ENCODE measurements around the gene DCTD. TPM values are rescaled to one million over a fixed set of nuclear protein-coding genes. Genes with fewer than 3 reads are reported as not detected.

DCTD gene
- total and polyA plus RNA-seq, 2 of the 13 experiments (the other 11 are each of a cell fraction or from before 2014, with no cell fraction given) = 85.1 to 95.3 TPM

DNA sequence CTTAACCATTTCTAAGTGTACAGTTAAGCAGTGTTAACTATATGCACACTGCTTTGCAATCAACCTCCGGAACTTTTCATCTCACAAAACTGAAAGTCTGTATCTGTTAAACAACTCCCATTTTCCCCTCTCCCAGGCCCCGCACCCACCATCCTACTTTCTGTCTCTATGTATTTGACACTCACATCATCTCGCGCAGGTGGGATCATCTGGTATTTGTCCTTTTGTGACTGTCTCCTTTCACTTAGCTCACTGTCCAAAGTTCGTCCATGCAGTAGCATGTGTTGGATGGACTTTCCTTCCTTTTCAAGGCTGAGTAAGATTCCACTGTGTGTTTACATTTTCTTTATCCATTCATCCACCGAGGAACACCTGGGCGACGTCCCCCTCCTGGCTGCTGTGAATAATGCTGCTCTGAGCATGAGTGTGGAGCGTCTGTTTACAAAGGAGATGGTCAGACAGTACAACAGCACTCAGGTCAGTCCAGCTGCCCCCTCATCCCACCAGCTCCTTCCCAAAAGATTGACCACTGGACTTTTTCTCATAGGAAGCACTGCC lies 39.8 kb downstream of the DCTD start (continued):
- TF ChIP-seq CENPX (CRISPR knock-in tag; IDR thresholded peaks at IDR 0.05) = no peak
- no peak for TF ChIP-seq SKI (IDR thresholded peaks at IDR 0.05; ENCODE audit: partially characterized antibody)
- TF ChIP-seq SMAD3 (CRISPR knock-in tag; IDR thresholded peaks at IDR 0.05) = 0 out of 2 replicates have a peak, but pooled peaks have one; percentile 23
- TF ChIP-seq ZNF782 (CRISPR knock-in tag; IDR thresholded peaks at IDR 0.05; ENCODE audit: borderline replicate concordance) = no peak
- TF ChIP-seq XBP1 (CRISPR knock-in tag; IDR thresholded peaks at IDR 0.05) = no peak
- TF ChIP-seq KLF16 (CRISPR knock-in tag; IDR thresholded peaks at IDR 0.05) = no peak
- TF ChIP-seq BHLHE40 (IDR thresholded peaks at IDR 0.05; ENCODE audit: low read length) = 0 out of 2 replicates have a peak, but pooled peaks have one; percentile 29
- TF ChIP-seq, protein P1, sequence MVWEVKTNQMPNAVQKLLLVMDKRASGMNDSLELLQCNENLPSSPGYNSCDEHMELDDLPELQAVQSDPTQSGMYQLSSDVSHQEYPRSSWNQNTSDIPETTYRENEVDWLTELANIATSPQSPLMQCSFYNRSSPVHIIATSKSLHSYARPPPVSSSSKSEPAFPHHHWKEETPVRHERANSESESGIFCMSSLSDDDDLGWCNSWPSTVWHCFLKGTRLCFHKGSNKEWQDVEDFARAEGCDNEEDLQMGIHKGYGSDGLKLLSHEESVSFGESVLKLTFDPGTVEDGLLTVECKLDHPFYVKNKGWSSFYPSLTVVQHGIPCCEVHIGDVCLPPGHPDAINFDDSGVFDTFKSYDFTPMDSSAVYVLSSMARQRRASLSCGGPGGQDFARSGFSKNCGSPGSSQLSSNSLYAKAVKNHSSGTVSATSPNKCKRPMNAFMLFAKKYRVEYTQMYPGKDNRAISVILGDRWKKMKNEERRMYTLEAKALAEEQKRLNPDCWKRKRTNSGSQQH (CRISPR knock-in tag; IDR thresholded peaks at IDR 0.05; ENCODE audit: low read depth) = no peak
- no peak for TF ChIP-seq ZNF30 (CRISPR knock-in tag; IDR thresholded peaks at IDR 0.05)
- TF ChIP-seq, protein P2, sequence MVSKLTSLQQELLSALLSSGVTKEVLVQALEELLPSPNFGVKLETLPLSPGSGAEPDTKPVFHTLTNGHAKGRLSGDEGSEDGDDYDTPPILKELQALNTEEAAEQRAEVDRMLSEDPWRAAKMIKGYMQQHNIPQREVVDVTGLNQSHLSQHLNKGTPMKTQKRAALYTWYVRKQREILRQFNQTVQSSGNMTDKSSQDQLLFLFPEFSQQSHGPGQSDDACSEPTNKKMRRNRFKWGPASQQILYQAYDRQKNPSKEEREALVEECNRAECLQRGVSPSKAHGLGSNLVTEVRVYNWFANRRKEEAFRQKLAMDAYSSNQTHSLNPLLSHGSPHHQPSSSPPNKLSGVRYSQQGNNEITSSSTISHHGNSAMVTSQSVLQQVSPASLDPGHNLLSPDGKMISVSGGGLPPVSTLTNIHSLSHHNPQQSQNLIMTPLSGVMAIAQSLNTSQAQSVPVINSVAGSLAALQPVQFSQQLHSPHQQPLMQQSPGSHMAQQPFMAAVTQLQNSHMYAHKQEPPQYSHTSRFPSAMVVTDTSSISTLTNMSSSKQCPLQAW (CRISPR knock-in tag; IDR thresholded peaks at IDR 0.05) = peak; percentile 67; the same call in 1 of the 2 replicates
- no peak for TF ChIP-seq ZNF83 (CRISPR knock-in tag; IDR thresholded peaks at IDR 0.05; ENCODE audit: borderline replicate concordance)
- TF ChIP-seq KLF13 (CRISPR knock-in tag; IDR thresholded peaks at IDR 0.05) = no peak
- TF ChIP-seq, protein P3, sequence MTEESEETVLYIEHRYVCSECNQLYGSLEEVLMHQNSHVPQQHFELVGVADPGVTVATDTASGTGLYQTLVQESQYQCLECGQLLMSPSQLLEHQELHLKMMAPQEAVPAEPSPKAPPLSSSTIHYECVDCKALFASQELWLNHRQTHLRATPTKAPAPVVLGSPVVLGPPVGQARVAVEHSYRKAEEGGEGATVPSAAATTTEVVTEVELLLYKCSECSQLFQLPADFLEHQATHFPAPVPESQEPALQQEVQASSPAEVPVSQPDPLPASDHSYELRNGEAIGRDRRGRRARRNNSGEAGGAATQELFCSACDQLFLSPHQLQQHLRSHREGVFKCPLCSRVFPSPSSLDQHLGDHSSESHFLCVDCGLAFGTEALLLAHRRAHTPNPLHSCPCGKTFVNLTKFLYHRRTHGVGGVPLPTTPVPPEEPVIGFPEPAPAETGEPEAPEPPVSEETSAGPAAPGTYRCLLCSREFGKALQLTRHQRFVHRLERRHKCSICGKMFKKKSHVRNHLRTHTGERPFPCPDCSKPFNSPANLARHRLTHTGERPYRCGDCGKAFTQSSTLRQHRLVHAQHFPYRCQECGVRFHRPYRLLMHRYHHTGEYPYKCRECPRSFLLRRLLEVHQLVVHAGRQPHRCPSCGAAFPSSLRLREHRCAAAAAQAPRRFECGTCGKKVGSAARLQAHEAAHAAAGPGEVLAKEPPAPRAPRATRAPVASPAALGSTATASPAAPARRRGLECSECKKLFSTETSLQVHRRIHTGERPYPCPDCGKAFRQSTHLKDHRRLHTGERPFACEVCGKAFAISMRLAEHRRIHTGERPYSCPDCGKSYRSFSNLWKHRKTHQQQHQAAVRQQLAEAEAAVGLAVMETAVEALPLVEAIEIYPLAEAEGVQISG (CRISPR knock-in tag; IDR thresholded peaks at IDR 0.05) = peak; percentile 65
- TF ChIP-seq TBL1XR1 (IDR thresholded peaks at IDR 0.05; ENCODE audit: borderline replicate concordance, low read length, partially characterized antibody) = no peak
- TF ChIP-seq CBFB (CRISPR knock-in tag; IDR thresholded peaks at IDR 0.05) = peak; percentile 33; the same call in 1 of the 2 replicates
- no peak for TF ChIP-seq SCMH1 (CRISPR knock-in tag; IDR thresholded peaks at IDR 0.05; ENCODE audit: borderline replicate concordance)
- no peak for TF ChIP-seq ZNF567 (CRISPR knock-in tag; IDR thresholded peaks at IDR 0.05; ENCODE audit: borderline replicate concordance)
- 0 out of 2 replicates have a peak, but pooled peaks have one; percentile 29 for TF ChIP-seq TCF7 (IDR thresholded peaks at IDR 0.05; ENCODE audit: low read depth)
- TF ChIP-seq MAFK (conservative IDR thresholded peaks at IDR 0.05 in 1 of 2, IDR thresholded peaks at IDR 0.05 in 1 of 2; ENCODE audit: low read length in 2 of 2) = no peak
- TF ChIP-seq TMF1 (CRISPR knock-in tag; IDR thresholded peaks at IDR 0.05; ENCODE audit: low read depth) = no peak
- TF ChIP-seq, protein P4, sequence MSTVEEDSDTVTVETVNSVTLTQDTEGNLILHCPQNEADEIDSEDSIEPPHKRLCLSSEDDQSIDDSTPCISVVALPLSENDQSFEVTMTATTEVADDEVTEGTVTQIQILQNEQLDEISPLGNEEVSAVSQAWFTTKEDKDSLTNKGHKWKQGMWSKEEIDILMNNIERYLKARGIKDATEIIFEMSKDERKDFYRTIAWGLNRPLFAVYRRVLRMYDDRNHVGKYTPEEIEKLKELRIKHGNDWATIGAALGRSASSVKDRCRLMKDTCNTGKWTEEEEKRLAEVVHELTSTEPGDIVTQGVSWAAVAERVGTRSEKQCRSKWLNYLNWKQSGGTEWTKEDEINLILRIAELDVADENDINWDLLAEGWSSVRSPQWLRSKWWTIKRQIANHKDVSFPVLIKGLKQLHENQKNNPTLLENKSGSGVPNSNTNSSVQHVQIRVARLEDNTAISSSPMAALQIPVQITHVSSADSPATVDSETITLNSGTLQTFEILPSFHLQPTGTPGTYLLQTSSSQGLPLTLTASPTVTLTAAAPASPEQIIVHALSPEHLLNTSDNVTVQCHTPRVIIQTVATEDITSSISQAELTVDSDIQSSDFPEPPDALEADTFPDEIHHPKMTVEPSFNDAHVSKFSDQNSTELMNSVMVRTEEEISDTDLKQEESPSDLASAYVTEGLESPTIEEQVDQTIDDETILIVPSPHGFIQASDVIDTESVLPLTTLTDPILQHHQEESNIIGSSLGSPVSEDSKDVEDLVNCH (CRISPR knock-in tag; IDR thresholded peaks at IDR 0.05) = no peak
- no peak for TF ChIP-seq EEA1 (CRISPR knock-in tag; IDR thresholded peaks at IDR 0.05; ENCODE audit: borderline replicate concordance)
- peak; percentile 81; the same call in 1 of the 2 replicates for TF ChIP-seq MIXL1 (CRISPR knock-in tag; IDR thresholded peaks at IDR 0.05)

Measured in HepG2 (cell line).